Measurements from ENCODE around the gene PRR15.

DNA sequence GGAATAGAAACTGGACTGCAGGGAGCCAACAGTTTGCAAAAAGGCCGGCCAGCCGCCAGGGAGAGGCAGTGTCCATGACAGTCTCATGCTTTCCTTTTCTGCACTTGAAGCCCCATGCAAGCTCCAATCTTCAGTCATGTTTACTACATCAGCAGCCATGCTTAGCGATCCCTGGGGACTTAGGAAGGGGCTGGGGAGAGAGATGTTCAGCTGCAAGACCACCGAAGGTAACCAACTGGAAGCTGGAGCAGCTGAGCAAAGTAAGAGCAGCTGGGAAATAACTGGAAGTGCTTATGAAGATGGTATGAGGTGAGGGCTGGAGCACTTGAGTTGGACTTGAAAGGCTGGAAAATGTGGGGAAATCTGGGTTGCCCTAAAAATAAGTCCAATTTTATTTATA, 37.0 kb downstream of the PRR15 start:
- TF ChIP-seq, protein P1, sequence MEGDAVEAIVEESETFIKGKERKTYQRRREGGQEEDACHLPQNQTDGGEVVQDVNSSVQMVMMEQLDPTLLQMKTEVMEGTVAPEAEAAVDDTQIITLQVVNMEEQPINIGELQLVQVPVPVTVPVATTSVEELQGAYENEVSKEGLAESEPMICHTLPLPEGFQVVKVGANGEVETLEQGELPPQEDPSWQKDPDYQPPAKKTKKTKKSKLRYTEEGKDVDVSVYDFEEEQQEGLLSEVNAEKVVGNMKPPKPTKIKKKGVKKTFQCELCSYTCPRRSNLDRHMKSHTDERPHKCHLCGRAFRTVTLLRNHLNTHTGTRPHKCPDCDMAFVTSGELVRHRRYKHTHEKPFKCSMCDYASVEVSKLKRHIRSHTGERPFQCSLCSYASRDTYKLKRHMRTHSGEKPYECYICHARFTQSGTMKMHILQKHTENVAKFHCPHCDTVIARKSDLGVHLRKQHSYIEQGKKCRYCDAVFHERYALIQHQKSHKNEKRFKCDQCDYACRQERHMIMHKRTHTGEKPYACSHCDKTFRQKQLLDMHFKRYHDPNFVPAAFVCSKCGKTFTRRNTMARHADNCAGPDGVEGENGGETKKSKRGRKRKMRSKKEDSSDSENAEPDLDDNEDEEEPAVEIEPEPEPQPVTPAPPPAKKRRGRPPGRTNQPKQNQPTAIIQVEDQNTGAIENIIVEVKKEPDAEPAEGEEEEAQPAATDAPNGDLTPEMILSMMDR (conservative IDR thresholded peaks at IDR 0.05), result no peak
- TF ChIP-seq ZFX (IDR thresholded peaks at IDR 0.05), result no peak
